HEK293T (cell line): ENCODE data around the gene IGF1R.

ENCODE experiments used
- CTCF ChIA-PET: fragments of 350-600 bp; formaldehyde crosslinking; extraction: SDS; loops from one replicate; lab custom pipeline; 2021; ENCODE audit warnings: antibody characterized with exemption, inconsistent platforms; lab: Yijun Ruan, JAX
- POLR2A ChIA-PET: fragments of 350-600 bp; formaldehyde crosslinking; extraction: SDS; loops from one replicate; lab custom pipeline; 2020; ENCODE audit warnings: antibody characterized with exemption, inconsistent platforms; lab: Yijun Ruan, JAX
- DNase-seq: peaks from one replicate; pipeline ENCODE4 v3.0.0; 2012; ENCODE audit warnings: mixed read lengths; ENCODE audit errors: extremely low spot score
- ARNT ChIP-seq: fragments of 450-650 bp; IDR thresholded peaks from 2 replicates; pipeline ENCODE4 v1.6.1; 2017; ENCODE audit warnings: mild to moderate bottlenecking
- BHLHE40 ChIP-seq: fragments of 450-650 bp; IDR thresholded peaks from 2 replicates; pipeline ENCODE4 v1.6.1; 2016; ENCODE audit warnings: mild to moderate bottlenecking, moderate library complexity, borderline replicate concordance
- CTBP1 ChIP-seq: fragments of 450-650 bp; IDR thresholded peaks from 2 replicates; pipeline ENCODE4 v1.6.1; 2016; ENCODE audit warnings: borderline replicate concordance
- ELF4 ChIP-seq: fragments of 450-650 bp; IDR thresholded peaks from 2 replicates; pipeline ENCODE4 v1.6.1; 2017; ENCODE audit warnings: antibody characterized with exemption
- FOXA1 ChIP-seq: fragments of 450-650 bp; IDR thresholded peaks from 2 replicates; pipeline ENCODE4 v1.6.1; 2016; ENCODE audit warnings: mild to moderate bottlenecking
- FOXK2 ChIP-seq: fragments of 450-650 bp; IDR thresholded peaks from 2 replicates; pipeline ENCODE4 v1.6.1; 2016; ENCODE audit warnings: mild to moderate bottlenecking
- FOXM1 ChIP-seq: fragments of 450-650 bp; IDR thresholded peaks from 2 replicates; pipeline ENCODE4 v1.6.1; 2017; ENCODE audit warnings: mild to moderate bottlenecking, borderline replicate concordance
- HDGF ChIP-seq: fragments of 450-650 bp; IDR thresholded peaks from 2 replicates; pipeline ENCODE4 v1.6.1; 2017; ENCODE audit warnings: antibody characterized with exemption, borderline replicate concordance
- L3MBTL2 ChIP-seq: fragments of 450-650 bp; conservative IDR thresholded peaks from 2 replicates; pipeline ENCODE4 v1.6.1; 2016; ENCODE audit warnings: mild to moderate bottlenecking
- LEF1 ChIP-seq: fragments of 450-650 bp; IDR thresholded peaks from 2 replicates; pipeline ENCODE4 v1.6.1; 2017; ENCODE audit warnings: mild to moderate bottlenecking, borderline replicate concordance
- NFRKB ChIP-seq: fragments of 450-650 bp; IDR thresholded peaks from 2 replicates; pipeline ENCODE4 v1.6.1; 2016; ENCODE audit warnings: mild to moderate bottlenecking, moderate library complexity
- PKNOX1 ChIP-seq: fragments of 450-650 bp; IDR thresholded peaks from 2 replicates; pipeline ENCODE4 v1.6.1; 2016
- SP1 ChIP-seq: fragments of 450-650 bp; IDR thresholded peaks from 2 replicates; pipeline ENCODE4 v1.6.1; 2017
- SUZ12 ChIP-seq: fragments of 450-650 bp; IDR thresholded peaks from 2 replicates; pipeline ENCODE4 v1.6.1; 2016; ENCODE audit warnings: mild to moderate bottlenecking
- TARDBP ChIP-seq: fragments of 450-650 bp; IDR thresholded peaks from 2 replicates; pipeline ENCODE4 v1.6.1; 2016
- ZNF384 ChIP-seq: fragments of 450-650 bp; IDR thresholded peaks from 2 replicates; pipeline ENCODE4 v1.6.1; 2016

The IGF1R gene

GRCh38 chr15:98893401-98893800 lies 245.1 kb downstream of the IGF1R start:
- ChIA-PET POLR2A (interaction anchor here (0.8 to 1.0 kb wide), 3 partner anchors 12 to 160 kb away, joined by 3 to 4 read pairs (median 3); no protein-coding TSS in a partner anchor), CTCF (interaction anchor here (0.7 to 1.2 kb wide), 5 partner anchors 11 to 736 kb away, joined by 3 to 6 read pairs (median 3); no protein-coding TSS in a partner anchor)
- no peak for TF ChIP-seq L3MBTL2
- TF ChIP-seq ARNT = no peak
- TF ChIP-seq FOXM1 = no peak
- TF ChIP-seq SUZ12 = no peak
- no peak for TF ChIP-seq LEF1
- no peak for TF ChIP-seq FOXA1
- TF ChIP-seq BHLHE40 = no peak
- TF ChIP-seq NFRKB = no peak
- no peak for TF ChIP-seq HDGF
- no peak for TF ChIP-seq TARDBP
- TF ChIP-seq SP1 = no peak
- TF ChIP-seq ELF4 = no peak
- TF ChIP-seq CTBP1 = no peak
- TF ChIP-seq PKNOX1 = no peak
- TF ChIP-seq ZNF384 = no peak
- TF ChIP-seq FOXK2 = no peak
- no peak for DNase-seq

- POLR2A ChIA-PET = interaction anchor here (1.0 kb wide), 2 partner anchors 11 to 21 kb away, joined by 3 read pairs; no protein-coding TSS in a partner anchor
- no peak for TF ChIP-seq L3MBTL2
- TF ChIP-seq BHLHE40 = no peak
- no peak for TF ChIP-seq SUZ12
- TF ChIP-seq HDGF = no peak
- TF ChIP-seq ELF4 = no peak
- no peak for TF ChIP-seq FOXA1
- no peak for TF ChIP-seq CTBP1
- no peak for TF ChIP-seq FOXK2
- TF ChIP-seq NFRKB = no peak
- no peak for TF ChIP-seq PKNOX1
- no peak for TF ChIP-seq ARNT
- no peak for TF ChIP-seq ZNF384
- TF ChIP-seq TARDBP = no peak
- TF ChIP-seq SP1 = no peak
- TF ChIP-seq LEF1 = no peak
- TF ChIP-seq FOXM1 = no peak
- DNase-seq = no peak
- CTCF ChIA-PET = interaction anchor here (1.1 kb wide), 1 partner anchor 12 kb away, joined by 6 read pairs; no protein-coding TSS in a partner anchor
These were observed 246.0 kb downstream of the IGF1R start for GRCh38 chr15:98894312-98894711.

GRCh38 chr15:98896002-98896721 lies 247.8 kb downstream of the IGF1R start:
- no peak for DNase-seq
- ChIA-PET CTCF (interaction anchor here (0.5 to 1.5 kb wide), 4 partner anchors 14 to 40 kb away, joined by 3 to 7 read pairs (median 4); no protein-coding TSS in a partner anchor), POLR2A (interaction anchor here (1.7 kb wide), 1 partner anchor 30 kb away, joined by 9 read pairs; no protein-coding TSS in a partner anchor)
- no peak for TF ChIP-seq HDGF

GRCh38 chr15:98896802-98897732 lies 248.7 kb downstream of the IGF1R start:
- TF ChIP-seq CTBP1 (peak; percentile 49; the same call in 1 of the 2 replicates), SP1 (no peak), PKNOX1 (peak; percentile 68)
- CTCF ChIA-PET = interaction anchor here (1.2 kb wide), 1 partner anchor 15 kb away, joined by 4 read pairs; no protein-coding TSS in a partner anchor
- POLR2A ChIA-PET = interaction anchor here (0.8 to 2.2 kb wide), 4 partner anchors 15 to 446 kb away, joined by 3 to 9 read pairs (median 4); no protein-coding TSS in a partner anchor
- peak; percentile 21 for DNase-seq

GRCh38 chr15:98898122-98898521 lies 249.8 kb downstream of the IGF1R start:
- TF ChIP-seq TARDBP (no peak), FOXM1 (no peak), FOXK2 (no peak), SUZ12 (no peak), CTBP1 (no peak), HDGF (no peak), ARNT (no peak), NFRKB (no peak), ELF4 (no peak), LEF1 (no peak)
- DNase-seq = no peak
- ChIA-PET POLR2A (interaction anchor here (1.0 to 2.2 kb wide), 2 partner anchors 16 to 24 kb away, joined by 3 to 4 read pairs; no protein-coding TSS in a partner anchor), CTCF (interaction anchor here (1.2 kb wide), 1 partner anchor 16 kb away, joined by 4 read pairs; no protein-coding TSS in a partner anchor)
